Measurements from ENCODE around the gene ZNF710.

- no peak for TF ChIP-seq POLR2AphosphoS5 (IDR thresholded peaks at IDR 0.05; ENCODE audit: insufficient read depth in 1 of 2, low read depth in 1 of 2)
- no peak for TF ChIP-seq POLR2A (IDR thresholded peaks at IDR 0.05)
These were observed 120.0 kb downstream of the ZNF710 start for GRCh38 chr15:90121086-90121485.
